Heart right ventricle (tissue), 16 donors: ENCODE data around the gene RAB36. TPM values are rescaled to one million over a fixed set of nuclear protein-coding genes. Genes with fewer than 3 reads are reported as not detected.

Experiments used
- ATAC-seq, 8 donors: fragments of 200-7000 bp; cut with Tn5 transposase; one replicate each; pipeline ENCODE4 v1.9.1; 2020; ENCODE audit warnings: mild to moderate bottlenecking in 8 of 8, moderate library complexity in 8 of 8, moderate number of reproducible peaks in 1 of 8
- DNase-seq, 2 donors: peaks; one replicate each; pipeline ENCODE4 v3.0.0-alpha.2; 2020
- H3K27ac ChIP-seq, 10 donors: fragments of 200-600 bp; sonication (generic) in 2 of 10; one replicate each; pipeline versions ENCODE4 v1.5.0 to v1.8.0; 2020 to 2022; ENCODE audit warnings: mild to moderate bottlenecking in 3 of 10
- H3K27me3 ChIP-seq, 7 donors: fragments of 200-600 bp; one replicate each; pipeline ENCODE4 v1.8.0; 2021 to 2022; ENCODE audit warnings: mild to moderate bottlenecking in 2 of 7
- H3K36me3 ChIP-seq, 9 donors: fragments of 200-600 bp; sonication (generic) in 1 of 9; one replicate each; pipeline versions ENCODE4 v1.5.0 to v1.8.0; 2020 to 2022; ENCODE audit warnings: mild to moderate bottlenecking in 2 of 9
- H3K4me1 ChIP-seq, 9 donors: fragments of 200-600 bp; sonication (generic) in 1 of 9; one replicate each; pipeline versions ENCODE4 v1.5.0 to v1.8.0; 2020 to 2022; ENCODE audit warnings: mild to moderate bottlenecking in 4 of 9
- H3K4me3 ChIP-seq, 10 donors: fragments of 200-600 bp; sonication (generic) in 2 of 10; one replicate each; pipeline versions ENCODE4 v1.5.0 to v1.8.0; 2020 to 2022; ENCODE audit warnings: mild to moderate bottlenecking in 7 of 10, moderate library complexity in 2 of 10
- H3K9me3 ChIP-seq, 11 donors: fragments of 200-600 bp in 10 of 11; sonication (generic) in 2 of 11; one replicate each; pipeline versions ENCODE4 v1.5.0 to v1.8.0; 2013 to 2022; ENCODE audit warnings: mild to moderate bottlenecking in 2 of 11, control low read depth in 1 of 11, moderate library complexity in 1 of 11
- CTCF ChIP-seq, 9 donors: fragments of 200-600 bp; sonication (generic) in 2 of 9; IDR thresholded peaks; one replicate each; pipeline versions ENCODE4 v1.5.0 to v1.8.0; 2021 to 2022; ENCODE audit warnings: antibody characterized with exemption in 9 of 9, mild to moderate bottlenecking in 5 of 9, moderate library complexity in 1 of 9
- whole genome bisulfite sequencing, 2 donors: extraction: QIAGEN DNeasy Blood & Tissue Kit; methylation state at CpG; one replicate each; pipeline ENCODE4 v1.1.7; 2013; ENCODE audit warnings: inconsistent platforms in 1 of 2; 5-methylcytosine and 5-hydroxymethylcytosine counted together
- intact Hi-C, 10 donors: fragments of 100-400 bp; cut with DNase I; formaldehyde crosslinking; loops; one replicate each; pipeline versions ENCODE4 v1.11.1 to v1.14.2; 2022
- polyA plus RNA-seq, 2 donors: library from polyadenylated mRNA; stranded (reverse); fragments of 200-250 nt; gene quantifications; one replicate each; pipeline ENCODE4 v1.2.3, GENCODE V29; 2013
- total RNA-seq, 10 donors: library from RNA; stranded (reverse); fragmentation: NEBNext Ultra II Directional in 3 of 10; extraction: Animal tissue kit (Norgen Biotek cat#: 25700) in 3 of 10; gene quantifications; one replicate each; pipeline versions ENCODE4 v1.2.1 to v1.2.4, GENCODE V29; 2021 to 2023
- donor health status: Arrhythmogenic right ventricular cardiomyopathy.
- donor health status: ischemic (EF 13 %, LVEDD 7.1; RV severe dilation, severe dysfunction).
- donor health status: healthy with polysubstance abuse.
- donor health status: DM: no; HTN: yes; CAD: no.
- donor health status: DM: no; HTN: no; CAD: no.
- donor health status: ischemic (EF 25% LVEDD 6.9; RV normal size, moderate dysfunction).
- donor health status: ischemic (EF 25% LVEDD 5.7; RV mildly dilated, moderate dysfunction).
- donor health status: healthy.
- donor health status: DM: yes; HTN: yes; CAD: no.
- donor health status: Ischemic cardiomyopathy.
- donor health status: ischemic (EF 35%, LVEDD 5.7; RV mildly dilated, moderate dysfunction).
- donor health status: nonischemic (EF 11% LVEDD 7.7; RV severe dilation, severe dysfunction).
- donor health status: DM: yes; HTN: yes; CAD: no.
- donor health status: PGD.
- donor health status: ischemic (EF 29% LVEDD 5.4; RV normal size, mild dysfunction).
- donor health status: nonischemic (EF 23%, LVEDD 6.1; RV moderate dilation, normal function).

The RAB36 gene
- total and polyA plus RNA-seq, 12 donors, result 0.15 to 1.00 (median 0.43) TPM

DNA sequence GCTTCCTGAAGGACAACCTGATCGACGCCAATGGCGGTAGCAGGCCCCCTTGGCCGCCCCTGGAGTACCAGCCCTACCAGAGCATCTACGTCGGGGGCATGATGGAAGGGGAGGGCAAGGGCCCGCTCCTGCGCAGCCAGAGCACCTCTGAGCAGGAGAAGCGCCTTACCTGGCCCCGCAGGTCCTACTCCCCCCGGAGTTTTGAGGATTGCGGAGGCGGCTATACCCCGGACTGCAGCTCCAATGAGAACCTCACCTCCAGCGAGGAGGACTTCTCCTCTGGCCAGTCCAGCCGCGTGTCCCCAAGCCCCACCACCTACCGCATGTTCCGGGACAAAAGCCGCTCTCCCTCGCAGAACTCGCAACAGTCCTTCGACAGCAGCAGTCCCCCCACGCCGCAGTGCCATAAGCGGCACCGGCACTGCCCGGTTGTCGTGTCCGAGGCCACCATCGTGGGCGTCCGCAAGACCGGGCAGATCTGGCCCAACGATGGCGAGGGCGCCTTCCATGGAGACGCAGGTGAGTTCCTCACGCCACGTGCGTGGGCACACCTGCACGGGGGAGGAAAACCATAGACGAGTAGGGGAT lies 36.5 kb downstream of the RAB36 start:
- intact Hi-C loops, result loop anchor here in 9 of 10 donors (5.0 to 10.0 kb wide), 7 partner anchors 35 to 343 kb away; no protein-coding TSS in a partner anchor
- peak overlapping the region in 9 of 10 donors; percentile 57 to 72 (median 67) for H3K4me3 ChIP-seq
- peaks cover 0 to 4% (median under 1%) of the 10 kb centered on the region in 11 donors for H3K9me3 ChIP-seq
- no peaks in the 10 kb centered on the region for H3K27me3 ChIP-seq
- H3K36me3 ChIP-seq, result no peaks in the 10 kb centered on the region
- H3K27ac ChIP-seq, result peak overlapping the region in 6 of 10 donors; percentile 34 to 76 (median 48)
- H3K4me1 ChIP-seq, result peaks cover 9 to 69% (median 50%) of the 10 kb centered on the region in 9 donors
- no peak for TF ChIP-seq CTCF (IDR thresholded peaks at IDR 0.05)
- ATAC-seq (no peak), DNase-seq (no peak)
- WGBS, 2 donors, result 74 to 76% methylated on average over 43 of the region's 43 CpGs

GRCh38 chr22:23182309-23183060 lies 37.2 kb downstream of the RAB36 start:
- Histone ChIP-seq H3K27ac (peak overlapping the region in 3 of 10 donors; percentile 11 to 76 (median 13)), H3K9me3 (no peaks in the 10 kb centered on the region), H3K4me1 (peaks cover 9 to 74% (median 51%) of the 10 kb centered on the region in 9 donors), H3K4me3 (peak overlapping the region in 9 of 10 donors; percentile 57 to 72 (median 67)), H3K27me3 (no peaks in the 10 kb centered on the region), H3K36me3 (no peaks in the 10 kb centered on the region)
- intact Hi-C loops, result loop anchor here in 9 of 10 donors (5.0 to 10.0 kb wide), 7 partner anchors 35 to 342 kb away; no protein-coding TSS in a partner anchor
- TF ChIP-seq CTCF (IDR thresholded peaks at IDR 0.05), result no peak
- DNase-seq (no peak), ATAC-seq (no peak)
- WGBS, 2 donors, result 56 to 65% methylated on average over 12 of the region's 12 CpGs

- no peak for TF ChIP-seq CTCF (IDR thresholded peaks at IDR 0.05)
- peak in 1 of 2 donors; percentile 46 for DNase-seq
Measured at GRCh38 chr22:23183061-23183698, 37.9 kb downstream of the RAB36 start.

More at GRCh38 chr22:23183061-23183698, 37.9 kb downstream of the RAB36 start:
- Histone ChIP-seq H3K4me1 (peaks cover 9 to 78% (median 52%) of the 10 kb centered on the region in 9 donors), H3K27ac (peak overlapping the region in 3 of 10 donors; percentile 11 to 76 (median 13)), H3K36me3 (peaks cover 0 to 7% (median 0%) of the 10 kb centered on the region in 9 donors), H3K9me3 (no peaks in the 10 kb centered on the region), H3K4me3 (peak overlapping the region in 9 of 10 donors; percentile 27 to 72 (median 67)), H3K27me3 (no peaks in the 10 kb centered on the region)
- 15 to 20% methylated on average over 11 of the region's 11 CpGs for WGBS, 2 donors
- intact Hi-C loops, result loop anchor here in 9 of 10 donors (5.0 to 10.0 kb wide), 7 partner anchors 34 to 342 kb away; no protein-coding TSS in a partner anchor
- ATAC-seq, result peak in 5 of 8 donors; percentile 12 to 53 (median 44)
